COLO829 (cell line): Measurements from ENCODE around the gene URGCP.

Experiments
- DNase-seq: peaks from one replicate; pipeline ENCODE4 v3.0.0; 2012; ENCODE audit warnings: low spot score

URGCP gene, protein sequence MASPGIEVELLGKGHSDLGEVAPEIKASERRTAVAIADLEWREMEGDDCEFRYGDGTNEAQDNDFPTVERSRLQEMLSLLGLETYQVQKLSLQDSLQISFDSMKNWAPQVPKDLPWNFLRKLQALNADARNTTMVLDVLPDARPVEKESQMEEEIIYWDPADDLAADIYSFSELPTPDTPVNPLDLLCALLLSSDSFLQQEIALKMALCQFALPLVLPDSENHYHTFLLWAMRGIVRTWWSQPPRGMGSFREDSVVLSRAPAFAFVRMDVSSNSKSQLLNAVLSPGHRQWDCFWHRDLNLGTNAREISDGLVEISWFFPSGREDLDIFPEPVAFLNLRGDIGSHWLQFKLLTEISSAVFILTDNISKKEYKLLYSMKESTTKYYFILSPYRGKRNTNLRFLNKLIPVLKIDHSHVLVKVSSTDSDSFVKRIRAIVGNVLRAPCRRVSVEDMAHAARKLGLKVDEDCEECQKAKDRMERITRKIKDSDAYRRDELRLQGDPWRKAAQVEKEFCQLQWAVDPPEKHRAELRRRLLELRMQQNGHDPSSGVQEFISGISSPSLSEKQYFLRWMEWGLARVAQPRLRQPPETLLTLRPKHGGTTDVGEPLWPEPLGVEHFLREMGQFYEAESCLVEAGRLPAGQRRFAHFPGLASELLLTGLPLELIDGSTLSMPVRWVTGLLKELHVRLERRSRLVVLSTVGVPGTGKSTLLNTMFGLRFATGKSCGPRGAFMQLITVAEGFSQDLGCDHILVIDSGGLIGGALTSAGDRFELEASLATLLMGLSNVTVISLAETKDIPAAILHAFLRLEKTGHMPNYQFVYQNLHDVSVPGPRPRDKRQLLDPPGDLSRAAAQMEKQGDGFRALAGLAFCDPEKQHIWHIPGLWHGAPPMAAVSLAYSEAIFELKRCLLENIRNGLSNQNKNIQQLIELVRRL

DNA sequence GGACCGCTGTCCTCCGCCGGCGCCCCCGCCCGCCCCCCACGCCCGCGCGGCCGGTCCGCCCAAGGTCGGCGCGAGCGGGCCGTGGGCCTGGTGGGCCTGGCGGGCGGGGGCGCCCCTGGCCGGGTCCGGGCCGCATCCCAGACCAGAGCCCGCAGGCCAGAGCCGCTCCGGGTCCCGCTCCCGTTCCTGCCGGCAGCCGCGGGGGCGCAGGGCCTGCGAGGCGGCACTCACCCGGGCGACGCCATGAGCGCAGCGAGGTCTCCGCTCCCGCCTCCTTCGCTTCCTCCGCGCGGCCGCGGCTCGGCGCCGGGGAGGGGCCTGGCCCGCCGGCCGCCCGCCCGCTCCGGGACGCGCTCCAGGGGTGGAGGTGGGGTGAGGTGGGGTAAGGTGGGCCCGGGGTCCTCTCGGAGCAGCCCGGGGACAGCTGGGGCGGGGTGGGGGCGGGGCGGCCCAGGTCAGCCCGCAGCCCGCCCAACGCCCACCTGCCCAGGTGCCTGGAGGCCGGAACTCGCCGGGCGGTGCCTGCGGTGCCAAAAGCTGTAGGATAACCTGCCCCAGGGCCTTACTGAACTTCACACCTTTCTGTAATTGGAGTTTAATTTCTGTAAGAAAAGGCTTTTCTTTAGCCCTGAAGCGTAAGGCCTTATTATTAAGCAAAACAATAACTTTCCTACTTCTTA is at the start of gene URGCP:
TSS of gene URGCP (minus strand) at position 266 of the 680 bp plus-strand sequence. CDS start at position 245, 21 bp downstream.
- peak; percentile 54 for DNase-seq

DNA sequence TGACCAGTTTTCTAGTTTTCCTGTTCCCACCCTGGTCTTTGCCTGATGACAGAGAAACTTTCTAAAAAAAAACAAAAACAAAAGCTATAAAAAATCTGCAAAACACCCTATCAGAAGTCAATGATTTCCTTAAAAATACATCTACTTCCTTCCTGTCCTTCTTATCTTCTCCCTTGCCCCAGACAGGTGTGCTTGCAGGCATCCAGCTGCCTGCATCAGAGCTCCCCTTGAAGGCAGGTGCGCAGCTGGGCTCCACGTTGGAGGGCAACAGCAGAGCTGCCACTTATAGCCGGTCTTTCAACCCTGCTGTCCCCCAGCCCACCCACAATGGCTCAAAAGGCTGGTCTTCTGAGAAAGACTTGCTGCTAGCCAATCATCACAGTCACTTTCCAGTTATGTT is 49.6 kb upstream of the URGCP start:
- DNase-seq, result no peak

- peak; percentile 65 for DNase-seq
Observed at GRCh38 chr7:43954524-43955228, 48.3 kb upstream of the URGCP start.

DNA sequence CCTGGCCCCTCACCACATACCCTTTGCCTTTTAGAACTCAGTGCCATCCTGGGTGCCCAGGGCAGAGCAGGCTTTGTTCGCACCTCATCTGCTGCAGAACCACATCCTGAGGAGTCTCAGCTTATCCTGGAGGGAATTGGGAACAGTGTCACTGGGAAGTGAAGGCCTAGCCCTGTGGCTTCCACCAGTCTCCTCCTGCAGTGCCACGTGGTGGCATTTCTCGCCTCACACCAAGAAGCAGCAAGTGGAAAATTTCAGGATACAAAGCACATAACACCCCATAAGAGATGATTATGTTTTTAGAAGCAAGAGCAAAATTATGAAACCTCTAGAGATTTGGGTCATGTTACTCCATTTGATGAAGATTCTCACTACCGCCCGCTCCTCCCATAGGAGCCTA is 46.7 kb upstream of the URGCP start:
- no peak for DNase-seq

- DNase-seq, result no peak
Observed at GRCh38 chr7:43952028-43952427, 45.6 kb upstream of the URGCP start.

GRCh38 chr7:43944286-43944685 is 37.9 kb upstream of the URGCP start:
- DNase-seq, result no peak

DNA sequence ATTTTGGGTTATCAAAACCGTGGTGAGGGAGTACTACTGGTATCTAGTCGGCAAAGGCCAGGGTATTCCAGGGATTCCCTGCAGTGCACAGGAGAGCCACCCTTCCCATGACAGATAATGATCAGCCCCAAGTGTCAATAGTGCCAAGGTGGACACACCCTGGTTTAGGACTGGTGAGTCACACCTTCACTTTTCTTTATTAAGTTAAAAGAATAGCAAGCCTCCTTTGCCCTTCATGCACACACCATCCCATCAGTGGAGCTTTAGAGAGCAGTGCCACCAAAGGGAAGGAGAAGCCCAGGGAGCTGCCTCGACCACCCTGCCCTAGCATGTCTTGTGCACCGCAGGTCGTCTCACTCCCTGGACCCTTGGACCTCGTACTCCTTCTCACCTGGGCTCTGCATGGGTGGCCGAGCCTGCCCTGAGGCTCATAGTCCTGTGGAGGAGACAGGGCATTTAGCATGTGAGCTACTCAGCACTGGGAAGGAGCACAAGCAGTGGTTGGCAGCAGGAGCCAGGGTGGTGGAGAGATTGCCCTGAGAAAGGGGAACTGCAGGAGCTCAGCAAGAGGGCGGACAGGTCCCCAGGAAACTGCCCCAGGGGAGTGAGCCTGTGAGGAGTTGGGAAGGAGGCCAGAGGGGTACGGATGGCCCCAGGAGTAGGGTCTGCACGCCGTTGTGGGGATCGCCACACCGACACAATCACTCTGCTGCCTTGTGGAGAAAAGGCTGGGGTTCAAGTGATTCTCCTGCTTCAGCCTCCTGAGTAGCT is 37.2 kb upstream of the URGCP start:
- DNase-seq, result no peak

DNA sequence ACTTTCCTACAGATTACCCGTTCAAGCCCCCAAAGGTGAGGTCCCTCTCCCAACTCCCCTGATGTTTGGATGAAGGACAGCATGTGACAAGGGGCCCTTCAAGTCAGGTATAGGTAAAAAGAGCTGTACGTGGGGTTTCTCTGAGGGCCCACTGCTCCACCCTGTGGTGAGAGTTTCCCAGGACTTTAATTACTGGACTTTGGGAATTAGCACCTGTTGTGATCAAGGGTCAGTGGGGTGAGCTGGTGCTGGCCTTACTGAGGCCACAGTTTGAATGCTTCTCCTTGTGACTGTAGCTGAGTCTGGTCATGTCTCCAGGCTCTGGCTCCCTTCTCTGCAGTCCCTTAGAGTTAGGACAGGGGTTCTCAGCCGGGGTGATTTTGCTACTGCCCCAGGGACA is 36.6 kb upstream of the URGCP start:
- DNase-seq, result no peak

- DNase-seq, result no peak
Observed at GRCh38 chr7:43942250-43942649, 35.9 kb upstream of the URGCP start.

DNA sequence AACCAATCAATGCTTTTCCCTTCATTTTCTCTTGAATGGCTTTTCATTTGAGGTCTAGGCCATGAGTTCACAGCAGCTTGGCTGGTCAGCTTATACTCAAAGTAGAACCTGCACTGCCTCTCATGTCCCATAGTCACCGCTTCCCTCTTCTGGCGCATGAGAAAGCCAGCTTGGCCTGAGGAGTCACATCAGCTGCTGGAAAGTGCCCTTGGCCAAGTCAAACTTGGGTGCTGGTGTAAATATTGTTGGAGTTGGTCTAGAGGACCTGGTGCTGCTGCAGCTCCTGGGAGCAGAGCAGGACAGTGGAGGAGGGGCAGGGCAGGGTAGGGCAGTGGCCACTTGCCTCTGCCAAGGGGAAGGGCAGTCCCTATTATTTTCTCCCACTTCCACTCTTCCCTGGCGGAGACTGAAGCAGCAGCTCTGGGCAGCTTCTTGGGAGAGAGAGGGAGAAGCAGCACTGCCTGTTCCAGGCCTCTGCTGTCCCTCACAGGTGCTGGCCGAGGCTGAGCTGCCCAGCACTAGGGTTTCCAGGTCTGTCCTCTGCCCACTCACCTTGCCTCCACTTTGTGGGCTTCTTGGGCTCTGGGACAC is 32.6 kb upstream of the URGCP start:
- no peak for DNase-seq

DNA sequence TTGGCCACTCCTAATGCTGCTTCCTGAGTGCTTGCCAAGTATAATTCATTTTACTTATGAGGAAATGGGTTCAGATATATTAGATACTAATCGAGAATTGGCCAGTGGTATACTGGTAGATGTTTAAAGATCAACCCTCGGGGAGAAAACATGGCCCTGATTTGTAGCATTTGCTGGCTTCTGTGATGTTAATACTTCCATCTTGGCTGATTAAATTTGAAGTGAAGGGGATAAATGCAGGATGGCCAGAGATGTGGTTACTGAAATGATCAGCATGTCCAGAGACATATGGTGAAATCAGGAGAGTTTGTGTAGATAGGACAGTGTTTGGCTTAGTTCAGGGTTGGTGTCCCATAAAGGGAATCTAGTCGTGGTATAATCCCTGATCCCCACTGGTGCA is 31.0 kb upstream of the URGCP start:
- DNase-seq, result no peak

GRCh38 chr7:43933902-43934560 is 27.6 kb upstream of the URGCP start:
- peak; percentile 60 for DNase-seq

DNA sequence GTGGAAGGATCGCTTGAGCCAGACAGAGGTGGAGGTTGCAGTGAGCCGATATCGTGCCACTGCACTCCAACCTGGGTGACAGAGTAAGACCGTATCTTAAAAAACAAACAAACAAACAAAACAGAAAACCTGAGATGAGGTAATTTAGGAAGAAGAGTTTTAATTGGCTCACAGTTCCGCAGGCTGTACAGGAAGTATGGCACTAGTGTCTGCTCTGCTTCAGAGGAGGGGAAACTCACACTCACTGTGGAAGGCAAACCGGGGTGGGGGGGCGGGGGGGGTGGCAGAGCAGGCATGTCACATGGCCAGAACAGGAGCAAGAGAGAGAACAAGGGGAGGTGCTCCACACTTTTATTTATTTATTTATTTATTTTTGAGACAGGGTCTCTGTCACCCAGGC is 24.9 kb upstream of the URGCP start:
- no peak for DNase-seq

GRCh38 chr7:43929529-43930457 is 23.4 kb upstream of the URGCP start:
- no peak for DNase-seq

GRCh38 chr7:43927810-43928209 is 21.4 kb upstream of the URGCP start:
- no peak for DNase-seq

GRCh38 chr7:43926798-43927123 is 20.4 kb upstream of the URGCP start:
- DNase-seq, result no peak

- DNase-seq, result peak; percentile 73
Observed at GRCh38 chr7:43925984-43926797, 19.8 kb upstream of the URGCP start, which contains the start of gene UBE2D4. TSS of gene UBE2D4 (plus strand) at chr7:43926436. CDS start at chr7:43926533, 97 bp downstream.

GRCh38 chr7:43922726-43923125 is 16.3 kb upstream of the URGCP start:
- DNase-seq, result no peak
